ENCODE measurements around the gene SMOC1. TPM values are rescaled to one million over a fixed set of nuclear protein-coding genes. Genes with fewer than 3 reads are reported as not detected.

Gene SMOC1
- total and polyA plus RNA-seq, 9 of the 15 experiments (the other 6 are each of a cell fraction or from before 2014, with no cell fraction given): 0.04 TPM; not detected in 8

DNA sequence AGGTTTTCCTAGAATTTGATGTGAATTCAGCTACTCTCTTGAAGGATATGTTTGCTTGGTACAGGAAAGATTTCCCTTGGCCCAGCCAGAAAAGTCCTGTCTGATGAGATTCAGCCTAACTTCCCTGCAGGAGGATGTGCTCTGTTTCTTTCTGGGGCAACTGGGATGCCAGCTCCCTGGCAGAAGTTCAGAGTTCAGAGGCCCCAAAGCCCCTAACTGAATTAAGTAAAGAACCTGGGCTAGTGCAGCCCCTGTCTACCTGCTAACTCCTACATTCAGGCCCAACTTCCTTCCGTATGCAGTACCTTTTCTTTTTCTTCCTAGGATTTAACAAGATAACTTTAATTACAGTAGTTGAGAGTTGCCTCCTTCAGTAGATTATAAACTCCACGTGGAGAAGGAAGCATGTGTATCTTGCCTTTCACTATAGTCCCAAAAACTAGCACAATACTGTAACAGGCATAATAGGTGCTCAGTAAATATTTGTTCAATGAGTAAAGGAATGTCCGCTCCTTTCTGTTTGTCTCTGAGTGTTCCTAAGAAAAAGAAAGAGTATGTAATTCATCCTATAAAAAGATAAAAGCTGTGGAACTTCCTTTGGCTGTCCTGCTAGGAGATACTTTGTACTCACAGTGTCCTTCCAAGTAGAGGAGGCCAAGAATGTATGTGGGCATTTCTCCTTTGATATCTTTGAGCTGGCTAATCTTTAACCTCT lies 168.5 kb downstream of the SMOC1 start:
- no peak for ATAC-seq
- no peaks in the 10 kb centered on the region for H3K9me3 ChIP-seq (replicated peaks; ENCODE audit: control insufficient read depth, insufficient read depth, low read depth, low read length)
- no peak overlapping the region for H3K4me3 ChIP-seq
- H3K9ac ChIP-seq (ENCODE audit: insufficient read depth in 1 of 2, low read depth in 2 of 2, low read length in 2 of 2): no peak overlapping the region
- peaks cover 0 to 8% of the 10 kb centered on the region in 2 experiments; a peak in 1 of 5 replicates for H3K27me3 ChIP-seq (ENCODE audit: control insufficient read depth in 2 of 2, insufficient read depth in 2 of 2, low read length in 2 of 2)
- 0% methylated on average over 3 of the region's 3 CpGs for WGBS (ENCODE audit: insufficient coverage, low coverage, missing lambda C conversion rate)
- in situ Hi-C loops (cut with MboI) (loop anchor here (25.0 kb wide), 1 partner anchor 485 kb away; the partner anchor contains the start of gene CCDC177), intact Hi-C loops (cut with micrococcal nuclease) (no loop called here)
- no peak overlapping the region for H2AFZ ChIP-seq (ENCODE audit: low read depth, low read length)
- no peaks in the 10 kb centered on the region for H3K9me1 ChIP-seq (ENCODE audit: control insufficient read depth, insufficient read depth, low read length)
- H3K4me1 ChIP-seq (replicated peaks in 1 of 2; ENCODE audit: control insufficient read depth in 2 of 2, insufficient read depth in 2 of 2, low read length in 2 of 2): no peaks in the 10 kb centered on the region; a peak in 1 of 5 replicates
- ChIA-PET CTCF (ENCODE audit: low intra/inter-chr PET ratio) (interaction anchor here (0.5 kb wide), 1 partner anchor 1801 kb away, joined by 3 read pairs; no protein-coding TSS in a partner anchor), POLR2A (no interaction called here)
- no TSS peak for BruUV-seq (replicated peaks)
- H3K79me2 ChIP-seq (ENCODE audit: control insufficient read depth, insufficient read depth, low read length): no peaks in the 10 kb centered on the region
- no peak overlapping the region for H3K4me2 ChIP-seq (ENCODE audit: insufficient read depth, low read length)
- H3K27ac ChIP-seq (ENCODE audit: extremely low read depth, low read depth, low read length): no peak overlapping the region
- FAIRE-seq: no peak
- DNase-seq (ENCODE audit: extremely low read depth in 1 of 4, low spot score in 3 of 4): no peak
- H4K20me1 ChIP-seq (replicated peaks; ENCODE audit: control insufficient read depth, insufficient read depth, low read length): no peaks in the 10 kb centered on the region
- no peaks in the 10 kb centered on the region for H3K36me3 ChIP-seq (ENCODE audit: control insufficient read depth, insufficient read depth, low read length)
- TF ChIP-seq, protein P1, sequence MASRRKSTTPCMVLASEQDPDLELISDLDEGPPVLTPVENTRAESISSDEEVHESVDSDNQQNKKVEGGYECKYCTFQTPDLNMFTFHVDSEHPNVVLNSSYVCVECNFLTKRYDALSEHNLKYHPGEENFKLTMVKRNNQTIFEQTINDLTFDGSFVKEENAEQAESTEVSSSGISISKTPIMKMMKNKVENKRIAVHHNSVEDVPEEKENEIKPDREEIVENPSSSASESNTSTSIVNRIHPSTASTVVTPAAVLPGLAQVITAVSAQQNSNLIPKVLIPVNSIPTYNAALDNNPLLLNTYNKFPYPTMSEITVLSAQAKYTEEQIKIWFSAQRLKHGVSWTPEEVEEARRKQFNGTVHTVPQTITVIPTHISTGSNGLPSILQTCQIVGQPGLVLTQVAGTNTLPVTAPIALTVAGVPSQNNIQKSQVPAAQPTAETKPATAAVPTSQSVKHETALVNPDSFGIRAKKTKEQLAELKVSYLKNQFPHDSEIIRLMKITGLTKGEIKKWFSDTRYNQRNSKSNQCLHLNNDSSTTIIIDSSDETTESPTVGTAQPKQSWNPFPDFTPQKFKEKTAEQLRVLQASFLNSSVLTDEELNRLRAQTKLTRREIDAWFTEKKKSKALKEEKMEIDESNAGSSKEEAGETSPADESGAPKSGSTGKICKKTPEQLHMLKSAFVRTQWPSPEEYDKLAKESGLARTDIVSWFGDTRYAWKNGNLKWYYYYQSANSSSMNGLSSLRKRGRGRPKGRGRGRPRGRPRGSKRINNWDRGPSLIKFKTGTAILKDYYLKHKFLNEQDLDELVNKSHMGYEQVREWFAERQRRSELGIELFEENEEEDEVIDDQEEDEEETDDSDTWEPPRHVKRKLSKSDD (conservative IDR thresholded peaks at IDR 0.05; ENCODE audit: low read length): no peak
- no peak for TF ChIP-seq MAZ (CRISPR knock-in tag; conservative IDR thresholded peaks at IDR 0.05 in 1 of 2, IDR thresholded peaks at IDR 0.05 in 1 of 2)
- TF ChIP-seq CXXC5 (CRISPR knock-in tag; IDR thresholded peaks at IDR 0.05): no peak
- TF ChIP-seq NONO (IDR thresholded peaks at IDR 0.05; ENCODE audit: low read depth in 2 of 2, low read length in 1 of 2): no peak
- TF ChIP-seq, protein P2, sequence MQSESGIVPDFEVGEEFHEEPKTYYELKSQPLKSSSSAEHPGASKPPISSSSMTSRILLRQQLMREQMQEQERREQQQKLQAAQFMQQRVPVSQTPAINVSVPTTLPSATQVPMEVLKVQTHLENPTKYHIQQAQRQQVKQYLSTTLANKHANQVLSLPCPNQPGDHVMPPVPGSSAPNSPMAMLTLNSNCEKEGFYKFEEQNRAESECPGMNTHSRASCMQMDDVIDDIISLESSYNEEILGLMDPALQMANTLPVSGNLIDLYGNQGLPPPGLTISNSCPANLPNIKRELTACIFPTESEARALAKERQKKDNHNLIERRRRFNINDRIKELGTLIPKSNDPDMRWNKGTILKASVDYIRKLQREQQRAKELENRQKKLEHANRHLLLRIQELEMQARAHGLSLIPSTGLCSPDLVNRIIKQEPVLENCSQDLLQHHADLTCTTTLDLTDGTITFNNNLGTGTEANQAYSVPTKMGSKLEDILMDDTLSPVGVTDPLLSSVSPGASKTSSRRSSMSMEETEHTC (IDR thresholded peaks at IDR 0.05): no peak
- no peak for TF ChIP-seq SMARCA4 (IDR thresholded peaks at IDR 0.05)
- no peak for TF ChIP-seq TEAD2 (tag; IDR thresholded peaks at IDR 0.05)
- no peak for TF ChIP-seq CBX8 (IDR thresholded peaks at IDR 0.05; ENCODE audit: borderline replicate concordance, extremely low read depth, low read depth, low read length, poor library complexity, severe bottlenecking)
- TF ChIP-seq RBM25 (IDR thresholded peaks at IDR 0.05; ENCODE audit: low read depth, low read length, severe bottlenecking): no peak
- TF ChIP-seq TCF7 (IDR thresholded peaks at IDR 0.05; ENCODE audit: borderline replicate concordance): no peak
- no peak for TF ChIP-seq ZNF165 (CRISPR knock-in tag; IDR thresholded peaks at IDR 0.05; ENCODE audit: borderline replicate concordance)
- no peak for TF ChIP-seq ZNF785 (CRISPR knock-in tag; IDR thresholded peaks at IDR 0.05)
- no peak for TF ChIP-seq MCM7 (IDR thresholded peaks at IDR 0.05)
- no peak for TF ChIP-seq EWSR1 (IDR thresholded peaks at IDR 0.05; ENCODE audit: borderline replicate concordance, low read depth, partially characterized antibody)
- no peak for TF ChIP-seq DNMT1 (IDR thresholded peaks at IDR 0.05)
- TF ChIP-seq, protein P3, sequence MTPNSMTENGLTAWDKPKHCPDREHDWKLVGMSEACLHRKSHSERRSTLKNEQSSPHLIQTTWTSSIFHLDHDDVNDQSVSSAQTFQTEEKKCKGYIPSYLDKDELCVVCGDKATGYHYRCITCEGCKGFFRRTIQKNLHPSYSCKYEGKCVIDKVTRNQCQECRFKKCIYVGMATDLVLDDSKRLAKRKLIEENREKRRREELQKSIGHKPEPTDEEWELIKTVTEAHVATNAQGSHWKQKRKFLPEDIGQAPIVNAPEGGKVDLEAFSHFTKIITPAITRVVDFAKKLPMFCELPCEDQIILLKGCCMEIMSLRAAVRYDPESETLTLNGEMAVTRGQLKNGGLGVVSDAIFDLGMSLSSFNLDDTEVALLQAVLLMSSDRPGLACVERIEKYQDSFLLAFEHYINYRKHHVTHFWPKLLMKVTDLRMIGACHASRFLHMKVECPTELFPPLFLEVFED (CRISPR knock-in tag; conservative IDR thresholded peaks at IDR 0.05): no peak
